Stomach (tissue), 4 donors: ENCODE results near the gene NKAPL.

Source experiments
- EP300 ChIP-seq: sonication (generic); formaldehyde crosslinking; IDR thresholded peaks from one replicate; pipeline ENCODE4 v1.6.1; 2017; ENCODE audit warnings: antibody characterized with exemption
- POLR2A ChIP-seq, 4 donors: fragments of 450-650 bp; IDR thresholded peaks; one replicate each; pipeline ENCODE4 v1.6.1; 2016; ENCODE audit warnings: antibody characterized with exemption in 4 of 4, control low read depth in 2 of 4, mild to moderate bottlenecking in 1 of 4, moderate library complexity in 1 of 4
- POLR2AphosphoS5 ChIP-seq, 3 donors: sonication (generic); formaldehyde crosslinking; IDR thresholded peaks; one replicate each; pipeline ENCODE4 v1.6.1; 2016; ENCODE audit warnings: antibody characterized with exemption in 3 of 3
- TF ChIP-seq, protein P1 (sequence below), 7 experiments: fragments of 450-650 bp in 4 of 7; fragments of 200-600 bp in 3 of 7; sonication (generic) in 3 of 7; IDR thresholded peaks; one replicate each; pipeline ENCODE4 v1.5.1; 2016 to 2019; ENCODE audit warnings: antibody characterized with exemption in 7 of 7, control low read depth in 2 of 7, mild to moderate bottlenecking in 1 of 7

DNA sequence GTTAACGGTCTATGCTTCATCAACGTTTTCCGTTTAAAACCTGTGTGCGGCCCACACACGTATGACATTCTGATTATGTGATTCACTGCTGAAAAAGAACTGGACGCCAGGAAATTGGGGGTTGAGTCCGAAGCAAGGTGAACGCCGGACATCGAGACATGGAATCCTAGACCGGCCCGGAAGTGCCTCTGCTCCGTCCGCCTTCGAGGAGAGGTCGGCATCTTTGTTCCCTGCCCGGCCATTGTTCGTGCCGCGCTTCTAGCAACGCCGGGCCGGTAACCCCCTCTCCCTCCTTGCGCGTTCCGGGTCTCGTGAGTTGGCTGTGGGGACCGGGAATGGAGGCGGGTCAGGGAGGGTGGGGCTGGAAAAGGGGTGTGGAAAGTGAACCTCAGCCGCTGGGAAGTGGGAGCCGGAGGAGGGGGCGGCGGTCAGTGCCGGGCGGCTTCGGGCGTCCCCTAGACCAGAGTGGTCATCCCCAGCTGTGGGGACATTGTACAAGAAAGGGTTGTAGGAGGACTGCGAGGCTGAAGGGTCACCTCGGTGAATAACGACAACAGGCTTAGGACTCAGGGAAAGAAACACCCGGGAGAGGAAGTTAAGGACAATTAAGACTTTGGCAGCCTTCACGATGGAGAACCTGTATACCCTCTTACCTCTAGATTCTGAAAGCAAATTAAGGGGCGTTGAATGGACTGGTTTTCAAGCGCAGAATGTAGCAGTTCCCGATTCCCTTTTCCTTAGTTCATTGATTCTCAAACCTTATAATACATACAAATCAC is 33.9 kb upstream of the NKAPL start, which contains the start of gene ZSCAN9:
- TF ChIP-seq EP300 = no peak
- TF ChIP-seq, protein P1, sequence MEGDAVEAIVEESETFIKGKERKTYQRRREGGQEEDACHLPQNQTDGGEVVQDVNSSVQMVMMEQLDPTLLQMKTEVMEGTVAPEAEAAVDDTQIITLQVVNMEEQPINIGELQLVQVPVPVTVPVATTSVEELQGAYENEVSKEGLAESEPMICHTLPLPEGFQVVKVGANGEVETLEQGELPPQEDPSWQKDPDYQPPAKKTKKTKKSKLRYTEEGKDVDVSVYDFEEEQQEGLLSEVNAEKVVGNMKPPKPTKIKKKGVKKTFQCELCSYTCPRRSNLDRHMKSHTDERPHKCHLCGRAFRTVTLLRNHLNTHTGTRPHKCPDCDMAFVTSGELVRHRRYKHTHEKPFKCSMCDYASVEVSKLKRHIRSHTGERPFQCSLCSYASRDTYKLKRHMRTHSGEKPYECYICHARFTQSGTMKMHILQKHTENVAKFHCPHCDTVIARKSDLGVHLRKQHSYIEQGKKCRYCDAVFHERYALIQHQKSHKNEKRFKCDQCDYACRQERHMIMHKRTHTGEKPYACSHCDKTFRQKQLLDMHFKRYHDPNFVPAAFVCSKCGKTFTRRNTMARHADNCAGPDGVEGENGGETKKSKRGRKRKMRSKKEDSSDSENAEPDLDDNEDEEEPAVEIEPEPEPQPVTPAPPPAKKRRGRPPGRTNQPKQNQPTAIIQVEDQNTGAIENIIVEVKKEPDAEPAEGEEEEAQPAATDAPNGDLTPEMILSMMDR (IDR thresholded peaks at IDR 0.05) = no peak
- peak; percentile 40 to 77 (median 47) for TF ChIP-seq POLR2AphosphoS5 (IDR thresholded peaks at IDR 0.05)
- no peak for TF ChIP-seq POLR2A (IDR thresholded peaks at IDR 0.05)
